GM23338 (cell line): ENCODE data around the gene ZDHHC1. TPM values are rescaled to one million over a fixed set of nuclear protein-coding genes. Genes with fewer than 3 reads are reported as not detected.

Experiments used
- ATAC-seq: fragments of 200-7000 bp; cut with Tn5 transposase; 3 replicates; pipeline ENCODE4 v1.9.1; 2020
- DNase-seq: peaks from one replicate; pipeline ENCODE4 v3.0.0-alpha.2; 2015; ENCODE audit warnings: low spot score
- H2AFZ ChIP-seq: fragments of 200-600 bp; sonication (generic); 2 replicates; pipeline ENCODE4 v1.8.0; 2016; ENCODE audit warnings: antibody characterized with exemption, mild to moderate bottlenecking, moderate library complexity
- H3F3A ChIP-seq: fragments of 200-600 bp; sonication (generic); replicated peaks from 2 replicates; pipeline ENCODE4 v1.8.0; 2017; ENCODE audit warnings: antibody characterized with exemption, mixed run types, low read depth
- H3K27ac ChIP-seq: fragments of 200-600 bp; sonication (generic); 2 replicates; pipeline ENCODE4 v1.6.1; 2016; ENCODE audit warnings: low read depth
- H3K27me3 ChIP-seq: fragments of 200-600 bp; sonication (generic); 2 replicates; pipeline ENCODE4 v1.8.0; 2016; ENCODE audit warnings: mild to moderate bottlenecking, mixed run types, moderate library complexity; ENCODE audit not compliant: insufficient read depth
- H3K36me3 ChIP-seq: fragments of 200-600 bp; sonication (generic); 2 replicates; pipeline ENCODE4 v1.8.0; 2016; ENCODE audit warnings: mild to moderate bottlenecking; ENCODE audit not compliant: insufficient read depth
- H3K4me1 ChIP-seq: fragments of 200-600 bp; sonication (generic); 2 replicates; pipeline ENCODE4 v1.8.0; 2016; ENCODE audit warnings: mild to moderate bottlenecking, moderate library complexity; ENCODE audit not compliant: insufficient read depth
- H3K4me2 ChIP-seq: fragments of 200-600 bp; sonication (generic); 2 replicates; pipeline ENCODE4 v1.7.1; 2017; ENCODE audit warnings: mixed run types
- H3K4me3 ChIP-seq: fragments of 200-600 bp; sonication (generic); 2 replicates; pipeline ENCODE4 v1.6.1; 2016; ENCODE audit warnings: mixed run types
- H3K79me2 ChIP-seq: fragments of 200-600 bp; sonication (generic); replicated peaks from 2 replicates; pipeline ENCODE4 v1.8.0; 2017; ENCODE audit warnings: mild to moderate bottlenecking; ENCODE audit not compliant: insufficient read depth
- H3K9me2 ChIP-seq: fragments of 200-600 bp; sonication (generic); 2 replicates; pipeline ENCODE4 v1.8.0; 2017; ENCODE audit not compliant: insufficient read depth
- H4K20me1 ChIP-seq: fragments of 200-600 bp; sonication (generic); replicated peaks from 2 replicates; pipeline ENCODE4 v1.8.0; 2017; ENCODE audit warnings: mild to moderate bottlenecking; ENCODE audit not compliant: insufficient read depth
- H3K27ac Mint-ChIP-seq: 2 replicates; pipeline ENCODE4 v1.8.0; 2020; ENCODE audit warnings: inconsistent platforms, mild to moderate bottlenecking, moderate library complexity, mixed read lengths
- H3K27me3 Mint-ChIP-seq: 3 replicates; pipeline ENCODE4 v1.8.0; 2022; ENCODE audit warnings: low read depth, mild to moderate bottlenecking, moderate library complexity, mixed read lengths, inconsistent platforms; ENCODE audit not compliant: insufficient read depth, poor library complexity
- H3K36me3 Mint-ChIP-seq: 3 replicates; pipeline ENCODE4 v1.8.0; 2021; ENCODE audit warnings: low read depth, mild to moderate bottlenecking, inconsistent platforms, moderate library complexity, mixed read lengths
- H3K4me1 Mint-ChIP-seq: 3 replicates; pipeline ENCODE4 v1.8.0; 2020; ENCODE audit warnings: mild to moderate bottlenecking, inconsistent platforms, mixed read lengths
- H3K4me3 Mint-ChIP-seq: 3 replicates; pipeline ENCODE4 v1.8.0; 2021; ENCODE audit warnings: moderate library complexity, mild to moderate bottlenecking, inconsistent platforms, mixed read lengths
- H3K9me3 Mint-ChIP-seq: 3 replicates; pipeline ENCODE4 v1.8.0; 2020; ENCODE audit warnings: moderate library complexity, mild to moderate bottlenecking, inconsistent platforms, mixed read lengths
- CREB1 ChIP-seq: fragments of 250-450 bp; sonication (Bioruptor Pico); IDR thresholded peaks from 2 replicates; pipeline ENCODE4 v1.5.0; 2020; ENCODE audit warnings: low read depth, mild to moderate bottlenecking, moderate library complexity
- CTCF ChIP-seq, 2 experiments: fragments of 200-600 bp in 1 of 2; sonication (generic) in 1 of 2; conservative IDR thresholded peaks; 2 replicates each; pipeline versions ENCODE4 v1.5.1 to v1.6.1; 2016 to 2017; ENCODE audit warnings: antibody characterized with exemption in 2 of 2, low read depth in 2 of 2, mild to moderate bottlenecking in 2 of 2, moderate library complexity in 1 of 2
- ETS1 ChIP-seq: IDR thresholded peaks from 2 replicates; pipeline ENCODE4 v1.6.1; 2016; ENCODE audit warnings: antibody characterized with exemption
- EZH2 ChIP-seq: fragments of 200-600 bp; sonication (generic); IDR thresholded peaks from one replicate; pipeline ENCODE4 v1.8.0; 2017; ENCODE audit warnings: antibody characterized with exemption, mild to moderate bottlenecking, low read depth; ENCODE audit not compliant: unreplicated experiment
- EZH2phosphoT487 ChIP-seq: fragments of 200-600 bp; sonication (generic); IDR thresholded peaks from one replicate; pipeline ENCODE4 v1.8.1; 2018; ENCODE audit warnings: antibody characterized with exemption; ENCODE audit not compliant: unreplicated experiment
- JUNB ChIP-seq: IDR thresholded peaks from one replicate; pipeline ENCODE4 v1.6.1; 2016; ENCODE audit warnings: antibody characterized with exemption; ENCODE audit not compliant: unreplicated experiment
- NANOG ChIP-seq: IDR thresholded peaks from 2 replicates; pipeline ENCODE4 v1.6.1; 2016; ENCODE audit warnings: antibody characterized with exemption, borderline replicate concordance
- POLR2AphosphoS5 ChIP-seq: IDR thresholded peaks from 2 replicates; pipeline ENCODE4 v1.6.1; 2016; ENCODE audit warnings: antibody characterized with exemption, low read depth
- REST ChIP-seq: IDR thresholded peaks from one replicate; pipeline ENCODE4 v1.6.1; 2018; ENCODE audit warnings: antibody characterized with exemption; ENCODE audit not compliant: unreplicated experiment
- STAT1 ChIP-seq: IDR thresholded peaks from one replicate; pipeline ENCODE4 v1.6.1; 2016; ENCODE audit warnings: antibody characterized with exemption; ENCODE audit not compliant: unreplicated experiment
- ZNF114 ChIP-seq: fragments of 250-450 bp; sonication (Bioruptor Pico); IDR thresholded peaks from 2 replicates; pipeline ENCODE4 v1.5.0; 2020; ENCODE audit warnings: mild to moderate bottlenecking, moderate library complexity
- ZNF331 ChIP-seq: fragments of 250-450 bp; sonication (Bioruptor Pico); IDR thresholded peaks from 2 replicates; pipeline ENCODE4 v1.5.0; 2020; ENCODE audit warnings: low read depth, mild to moderate bottlenecking, moderate library complexity
- ZNF462 ChIP-seq: fragments of 250-450 bp; sonication (Bioruptor Pico); IDR thresholded peaks from 2 replicates; pipeline ENCODE4 v1.5.0; 2020; ENCODE audit warnings: mild to moderate bottlenecking, moderate library complexity
- polyA plus RNA-seq: library from polyadenylated mRNA; unstranded; fragments of >200 nt; fragmentation: Nextera tagmentation; extraction: Ambion mirVana; gene quantifications from 2 replicates; pipeline ENCODE4 v1.2.1, GENCODE V29; 2016
- total RNA-seq: library from RNA; depleted of rRNA; stranded (reverse); fragments of >200 nt; shearing (Covaris generic); gene quantifications from 2 replicates; pipeline ENCODE4 v1.2.3, GENCODE V29; 2014

Gene ZDHHC1
- total and polyA plus RNA-seq, 2 experiments from 2014 or later: 1.4 to 2.7 TPM

- Histone ChIP-seq H3F3A (no peaks in the 10 kb centered on the region), H3K4me3 (no peak overlapping the region), H3K27ac (no peak overlapping the region), H3K36me3 (no peaks in the 10 kb centered on the region), H4K20me1 (no peaks in the 10 kb centered on the region), H2AFZ (no peak overlapping the region), H3K9me2 (no peaks in the 10 kb centered on the region), H3K4me2 (no peak overlapping the region), H3K79me2 (no peaks in the 10 kb centered on the region), H3K27me3 (0 out of 2 replicates have a peak, but pooled peaks cover 3% of the 10 kb centered on the region), H3K4me1 (peaks cover 21% of the 10 kb centered on the region; the same call in 1 of the 2 replicates)
- no peak overlapping the region for H3K4me3 Mint-ChIP-seq
- H3K4me1 Mint-ChIP-seq: peaks cover 28% of the 10 kb centered on the region
- no peak overlapping the region; the same call in 1 of the 2 replicates for H3K27ac Mint-ChIP-seq
- H3K9me3 Mint-ChIP-seq: no peaks in the 10 kb centered on the region
- TF ChIP-seq ZNF114 (CRISPR knock-in tag) (no peak), REST (no peak), POLR2AphosphoS5 (no peak), STAT1 (no peak), EZH2 (no peak), JUNB (no peak), ETS1 (no peak), EZH2phosphoT487 (no peak), CREB1 (CRISPR knock-in tag) (no peak), ZNF462 (CRISPR knock-in tag) (no peak), ZNF331 (CRISPR knock-in tag) (no peak), CTCF (conservative IDR thresholded peaks at IDR 0.05; ENCODE audit: low read depth in 2 of 2) (no peak), NANOG (no peak)
- ATAC-seq: no peak
- DNase-seq: no peak
- no peaks in the 10 kb centered on the region; the same call in 2 of the 3 replicates for H3K36me3 Mint-ChIP-seq
- peaks cover 9% of the 10 kb centered on the region for H3K27me3 Mint-ChIP-seq
Observed at GRCh38 chr16:67403976-67404555, 12.2 kb downstream of the ZDHHC1 start.
